ENCODE results near the gene ACOX3.

- TF ChIP-seq CTCF (IDR thresholded peaks at IDR 0.05) (no peak), POLR2A (IDR thresholded peaks at IDR 0.05) (no peak)
These were observed 31.7 kb upstream of the ACOX3 start for GRCh38 chr4:8472158-8472688.
